VCaP (cell line): ENCODE results near the gene ENO2.
"Not testable (repeated sequence)": the region's sequence is repeated elsewhere in the genome, so short reads cannot be mapped to it uniquely, and the experiment has no call there.

Experiments used
- H3K27ac ChIP-seq: fragments of 450-650 bp; 2 replicates; pipeline ENCODE4 v1.5.1; 2017
- TF ChIP-seq, protein P1 (sequence below): fragments of 450-650 bp; conservative IDR thresholded peaks from 2 replicates; pipeline ENCODE4 v1.5.1; 2017; ENCODE audit warnings: mild to moderate bottlenecking, moderate library complexity

ENO2 gene

DNA sequence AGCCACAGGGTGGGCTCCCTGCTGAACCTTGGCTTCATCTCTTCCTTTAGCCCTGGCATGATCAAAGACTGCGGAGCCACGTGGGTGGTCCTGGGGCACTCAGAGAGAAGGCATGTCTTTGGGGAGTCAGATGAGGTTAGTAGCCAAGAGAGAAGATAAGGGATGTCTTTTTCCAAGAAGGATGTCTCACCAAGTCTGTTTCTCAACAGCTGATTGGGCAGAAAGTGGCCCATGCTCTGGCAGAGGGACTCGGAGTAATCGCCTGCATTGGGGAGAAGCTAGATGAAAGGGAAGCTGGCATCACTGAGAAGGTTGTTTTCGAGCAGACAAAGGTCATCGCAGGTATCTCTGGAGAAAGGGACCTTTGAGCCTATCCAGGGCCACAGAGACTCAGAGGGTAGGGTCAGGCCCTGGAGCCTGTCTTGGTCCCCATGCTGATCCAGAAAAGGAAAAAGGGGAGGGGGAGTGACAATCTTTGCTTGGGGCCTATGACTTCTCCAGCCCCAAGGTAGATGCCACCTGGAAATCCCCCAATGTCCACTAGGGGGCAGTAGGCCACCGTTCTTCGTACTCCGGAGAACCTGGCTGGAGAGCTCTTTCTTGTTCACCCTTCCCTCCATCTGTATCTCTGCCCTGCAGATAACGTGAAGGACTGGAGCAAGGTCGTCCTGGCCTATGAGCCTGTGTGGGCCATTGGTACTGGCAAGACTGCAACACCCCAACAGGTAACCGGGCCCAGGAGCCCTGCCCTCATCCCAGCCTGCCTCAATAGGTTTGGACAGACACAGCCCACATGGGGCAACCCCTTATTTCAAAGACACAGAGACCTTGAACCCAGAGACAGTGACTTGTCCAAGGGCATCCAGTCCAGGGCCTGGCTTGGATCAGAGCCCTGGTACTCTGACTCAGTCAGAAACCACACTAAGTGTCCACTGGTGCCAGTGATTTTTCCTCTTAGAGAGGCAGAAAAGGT lies 45.0 kb upstream of the ENO2 start:
- TF ChIP-seq, protein P1, sequence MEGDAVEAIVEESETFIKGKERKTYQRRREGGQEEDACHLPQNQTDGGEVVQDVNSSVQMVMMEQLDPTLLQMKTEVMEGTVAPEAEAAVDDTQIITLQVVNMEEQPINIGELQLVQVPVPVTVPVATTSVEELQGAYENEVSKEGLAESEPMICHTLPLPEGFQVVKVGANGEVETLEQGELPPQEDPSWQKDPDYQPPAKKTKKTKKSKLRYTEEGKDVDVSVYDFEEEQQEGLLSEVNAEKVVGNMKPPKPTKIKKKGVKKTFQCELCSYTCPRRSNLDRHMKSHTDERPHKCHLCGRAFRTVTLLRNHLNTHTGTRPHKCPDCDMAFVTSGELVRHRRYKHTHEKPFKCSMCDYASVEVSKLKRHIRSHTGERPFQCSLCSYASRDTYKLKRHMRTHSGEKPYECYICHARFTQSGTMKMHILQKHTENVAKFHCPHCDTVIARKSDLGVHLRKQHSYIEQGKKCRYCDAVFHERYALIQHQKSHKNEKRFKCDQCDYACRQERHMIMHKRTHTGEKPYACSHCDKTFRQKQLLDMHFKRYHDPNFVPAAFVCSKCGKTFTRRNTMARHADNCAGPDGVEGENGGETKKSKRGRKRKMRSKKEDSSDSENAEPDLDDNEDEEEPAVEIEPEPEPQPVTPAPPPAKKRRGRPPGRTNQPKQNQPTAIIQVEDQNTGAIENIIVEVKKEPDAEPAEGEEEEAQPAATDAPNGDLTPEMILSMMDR = peak; percentile 96
- H3K27ac ChIP-seq = peak overlapping the region; percentile 99

- peak overlapping the region; percentile 99 for H3K27ac ChIP-seq
Observed at GRCh38 chr12:6870304-6870703, 44.1 kb upstream of the ENO2 start.

DNA sequence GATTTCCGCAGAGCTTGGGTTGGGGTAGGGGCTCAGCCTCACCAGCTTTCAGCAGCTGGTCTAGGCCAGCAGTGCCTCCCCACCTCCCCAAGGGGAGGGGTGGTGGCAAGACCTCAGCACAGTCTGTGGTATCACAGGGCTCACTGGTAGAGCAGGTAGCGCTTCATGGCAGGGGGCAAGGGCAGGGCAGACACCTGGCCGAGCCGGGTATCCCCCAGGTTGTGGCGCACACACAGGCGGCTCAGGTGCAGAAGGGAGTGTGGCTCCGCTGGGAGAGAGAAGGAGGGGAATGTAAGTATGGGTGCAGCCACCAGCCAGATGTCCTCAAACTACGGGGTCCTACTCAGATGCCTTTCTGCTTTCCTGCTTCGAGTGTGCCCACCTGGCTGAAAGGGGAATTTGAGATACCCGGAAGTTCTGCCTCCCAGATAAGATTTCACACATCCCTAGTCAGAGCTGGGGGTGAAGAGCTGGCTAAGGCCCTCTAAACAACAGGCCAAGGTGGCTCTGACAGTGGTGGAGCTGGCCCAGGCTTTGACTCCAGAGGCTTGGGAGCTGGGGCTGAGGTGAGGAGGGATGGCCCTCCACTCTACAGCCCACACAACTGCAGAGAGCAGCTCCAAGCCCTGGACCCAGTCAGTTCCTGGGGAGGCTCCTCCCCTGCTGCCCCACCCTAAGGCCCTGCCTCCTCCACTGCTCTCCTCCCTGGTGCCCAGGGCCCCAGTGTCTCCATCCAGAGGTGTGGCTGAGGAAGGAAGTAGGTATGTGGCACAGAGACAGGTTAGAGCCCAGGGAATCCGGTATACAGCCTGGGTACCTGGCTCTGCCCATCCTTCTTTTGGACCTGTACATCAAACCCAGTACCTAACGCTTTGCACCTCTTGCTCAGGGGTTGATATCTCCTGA lies 43.1 kb upstream of the ENO2 start:
- TF ChIP-seq, protein P1 = no peak
- H3K27ac ChIP-seq = peak overlapping the region; percentile 99

DNA sequence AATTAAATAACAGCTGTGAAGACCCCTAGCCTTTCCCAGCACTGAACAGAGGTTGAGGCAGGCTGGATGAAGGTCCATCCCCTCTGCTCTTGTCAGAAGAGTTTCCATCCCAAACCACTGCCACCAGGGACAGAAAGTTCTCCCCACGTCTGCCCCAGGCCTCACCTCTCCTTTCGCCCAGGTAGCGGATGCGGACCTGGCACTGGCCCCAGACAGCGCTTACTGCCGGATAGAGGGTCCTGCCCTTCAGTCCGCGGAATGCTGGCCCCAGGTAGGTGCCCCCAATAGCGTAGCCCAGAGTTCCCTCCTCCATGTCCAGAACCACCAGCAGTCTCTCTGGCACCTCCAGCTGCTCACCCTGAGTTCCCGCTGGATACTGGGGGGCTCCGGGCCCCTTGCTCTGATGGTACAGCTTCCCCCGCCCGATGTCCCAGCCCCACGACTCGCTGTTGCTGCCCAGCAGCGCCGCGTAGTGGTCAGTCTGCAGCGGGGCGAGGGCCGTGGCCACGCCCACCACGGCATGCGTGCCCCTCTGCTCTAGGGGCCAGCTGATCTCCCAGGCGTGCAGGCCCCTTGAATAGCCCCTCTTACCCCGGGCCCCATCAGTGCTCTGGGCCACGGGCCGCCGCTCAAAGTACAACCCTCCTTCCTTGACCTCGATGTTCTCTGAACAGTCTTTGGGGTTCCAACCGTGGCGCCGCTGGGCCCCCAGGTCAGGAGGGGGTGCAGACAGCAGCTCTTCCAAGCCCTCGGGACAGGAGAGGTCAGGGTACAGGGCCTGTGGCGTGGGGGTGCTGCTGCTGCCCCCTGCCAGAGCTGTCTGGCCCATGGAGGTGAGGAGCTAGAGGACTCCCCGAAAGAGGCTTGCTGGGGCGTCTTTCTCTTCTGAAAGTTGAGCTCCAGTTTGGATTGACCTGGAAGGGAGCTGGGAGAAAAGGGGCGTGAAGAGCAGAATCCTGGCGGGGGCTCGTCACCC lies 42.0 kb upstream of the ENO2 start:
- H3K27ac ChIP-seq = peak overlapping the region; percentile 99
- TF ChIP-seq, protein P1 = peak; percentile 99

- TF ChIP-seq, protein P1 = no peak
- H3K27ac ChIP-seq = peak within 1 kb of the TSS; percentile 99
Observed at GRCh38 chr12:6873094-6874014, 41.0 kb upstream of the ENO2 start, which contains the start of gene SPSB2. SPSB2 (minus strand) TSS chr12:6873303; CDS start chr12:6872901, 402 bp downstream.

DNA sequence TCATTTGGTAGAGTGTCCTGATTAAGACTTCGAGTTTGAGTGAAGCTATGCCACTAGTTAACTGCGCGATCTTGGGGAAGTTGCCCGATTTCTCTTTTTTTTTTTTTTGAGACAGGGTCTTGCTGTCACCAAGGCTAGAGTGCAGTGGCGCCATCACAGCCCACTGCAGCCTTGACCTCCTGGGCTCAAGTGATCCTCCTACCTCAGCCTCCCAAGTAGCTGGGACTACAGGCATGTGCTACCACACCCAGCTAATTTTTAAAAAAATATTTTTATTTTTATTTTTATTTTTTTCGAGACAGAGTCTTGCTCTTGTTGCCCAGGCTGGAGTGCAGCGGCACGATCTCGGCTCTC lies 40.4 kb upstream of the ENO2 start:
- H3K27ac ChIP-seq = peak overlapping the region; percentile 99

DNA sequence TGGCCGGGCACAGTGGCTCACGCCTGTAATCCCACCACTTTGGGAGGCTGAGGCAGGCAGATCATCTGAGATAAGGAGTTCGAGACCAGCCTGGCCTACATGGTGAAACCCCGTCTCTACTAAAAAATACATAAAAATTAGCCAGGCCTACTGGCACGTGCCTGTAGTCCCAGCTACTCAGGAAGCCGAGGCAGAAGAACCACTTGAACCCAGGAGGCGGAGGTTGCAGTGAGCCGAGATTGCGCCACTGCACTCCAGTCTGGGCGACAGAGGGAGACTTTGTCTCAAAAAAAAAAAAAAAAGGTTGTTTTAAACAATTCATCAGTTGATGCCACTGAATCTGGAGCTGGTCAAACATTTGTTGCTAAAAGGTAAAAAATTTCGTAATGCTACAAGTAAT lies 34.6 kb upstream of the ENO2 start:
- H3K27ac ChIP-seq = not testable (repeated sequence)

DNA sequence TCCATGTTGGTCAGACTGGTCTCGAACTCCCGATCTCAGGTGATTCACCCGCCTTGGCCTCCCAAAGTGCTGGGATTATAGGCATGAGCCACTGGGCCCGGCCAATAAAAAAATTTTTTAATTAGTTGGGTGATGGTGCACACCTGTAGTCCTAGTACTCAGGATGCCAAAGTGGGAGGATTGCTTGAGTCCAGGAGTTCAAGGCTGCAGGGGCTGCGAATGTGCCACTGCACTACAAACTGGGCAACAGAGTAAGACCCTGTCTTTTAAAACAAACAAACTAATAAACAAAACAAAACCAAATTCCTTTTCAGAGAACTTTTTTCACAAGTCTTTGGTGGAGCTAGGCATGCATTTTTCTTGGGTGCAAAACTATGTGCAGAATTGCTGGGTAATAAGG lies 31.1 kb upstream of the ENO2 start:
- TF ChIP-seq, protein P1 = no peak

More for the DNA sequence above, 31.1 kb upstream of the ENO2 start:
- no peak overlapping the region for H3K27ac ChIP-seq
